SK-N-SH (cell line): Measurements from ENCODE around the gene JAG2. TPM values are rescaled to one million over a fixed set of nuclear protein-coding genes. Genes with fewer than 3 reads are reported as not detected.

ENCODE experiments used
- CTCF ChIA-PET: fragments of 300-600, 350-600 bp; formaldehyde crosslinking; extraction: SDS; loops from one replicate; lab custom pipeline; 2021; lab: Yijun Ruan, JAX
- POLR2A ChIA-PET: fragments of 350-600 bp; sonication (Branson Sonifier 250); formaldehyde crosslinking; extraction: SDS; loops from one replicate; lab custom pipeline; 2020; ENCODE audit warnings: antibody characterized with exemption, inconsistent platforms; lab: Yijun Ruan, JAX
- DNase-seq: peaks from one replicate; pipeline ENCODE4 v3.0.0; 2012
- H2AFZ ChIP-seq: fragments of 200-600 bp; sonication (generic); 2 replicates; pipeline ENCODE4 v1.8.1; 2016; ENCODE audit warnings: antibody characterized with exemption, mild to moderate bottlenecking, low read depth
- H3F3A ChIP-seq: fragments of 200-600 bp; sonication (generic); replicated peaks from 2 replicates; pipeline ENCODE3; 2016; ENCODE audit warnings: antibody characterized with exemption, mild to moderate bottlenecking; ENCODE audit not compliant: insufficient read depth
- H3K27ac ChIP-seq, 2 experiments: fragments of 200-500 bp in 1 of 2; fragments of 200-600 bp in 1 of 2; sonication (Bioruptor generic) in 1 of 2; sonication (generic), shearing (Covaris generic) in 1 of 2; 2 replicates each; pipeline versions ENCODE4 v1.5.1 to v1.6.1; 2014 to 2016; ENCODE audit warnings: low read depth in 2 of 2, inconsistent platforms in 1 of 2, low read length in 1 of 2, mild to moderate bottlenecking in 1 of 2, mixed read lengths in 1 of 2
- H3K27me3 ChIP-seq: fragments of 200-600 bp; sonication (generic), shearing (Covaris generic); 2 replicates; pipeline ENCODE4 v1.6.1; 2016; ENCODE audit warnings: mixed run types; ENCODE audit not compliant: insufficient read depth
- H3K36me3 ChIP-seq, 2 experiments: fragments of 200-500 bp in 1 of 2; fragments of 200-600 bp in 1 of 2; sonication (Bioruptor generic) in 1 of 2; sonication (generic) in 1 of 2; replicated peaks in 1 of 2; 2 replicates each; pipeline versions ENCODE3 to v1.5.1; 2014 to 2016; ENCODE audit warnings: low read length in 1 of 2, mild to moderate bottlenecking in 1 of 2; ENCODE audit not compliant: insufficient read depth in 2 of 2, control insufficient read depth in 1 of 2
- H3K4me1 ChIP-seq, 2 experiments: fragments of 200-500 bp in 1 of 2; fragments of 200-600 bp in 1 of 2; sonication (Bioruptor generic) in 1 of 2; sonication (generic), shearing (Covaris generic) in 1 of 2; 2 replicates each; pipeline versions ENCODE4 v1.5.1 to v1.6.1; 2014 to 2016; ENCODE audit warnings: low read depth in 1 of 2, low read length in 1 of 2, mixed run types in 1 of 2; ENCODE audit not compliant: insufficient read depth in 2 of 2, control insufficient read depth in 1 of 2
- H3K4me2 ChIP-seq: fragments of 200-600 bp; sonication (generic), shearing (Covaris generic); 2 replicates; pipeline ENCODE4 v1.6.1; 2017; ENCODE audit warnings: mixed run types
- H3K4me3 ChIP-seq, 2 experiments: fragments of 200-500 bp in 1 of 2; fragments of 200-600 bp in 1 of 2; sonication (Bioruptor generic) in 1 of 2; sonication (generic), shearing (Covaris generic) in 1 of 2; 2 replicates each; pipeline versions ENCODE4 v1.5.1 to v1.8.1; 2014 to 2016; ENCODE audit warnings: low read depth in 2 of 2, inconsistent platforms in 1 of 2, low read length in 1 of 2, mild to moderate bottlenecking in 1 of 2, mixed read lengths in 1 of 2, moderate library complexity in 1 of 2
- H3K79me2 ChIP-seq: fragments of 200-600 bp; sonication (generic); 2 replicates; pipeline ENCODE4 v1.8.1; 2017; ENCODE audit warnings: mild to moderate bottlenecking; ENCODE audit not compliant: insufficient read depth
- H3K9ac ChIP-seq: fragments of 200-600 bp; sonication (generic); 2 replicates; pipeline ENCODE4 v1.6.1; 2017; ENCODE audit warnings: mixed run types
- H3K9me2 ChIP-seq: fragments of 200-600 bp; sonication (generic); 2 replicates; pipeline ENCODE4 v1.6.1; 2017; ENCODE audit warnings: mixed run types
- H3K9me3 ChIP-seq: fragments of 200-600 bp; sonication (generic); 2 replicates; pipeline ENCODE4 v1.6.1; 2017; ENCODE audit warnings: mixed run types, mild to moderate bottlenecking, moderate library complexity
- H4K20me1 ChIP-seq: fragments of 200-600 bp; sonication (generic); 2 replicates; pipeline ENCODE4 v1.6.1; 2017; ENCODE audit warnings: mild to moderate bottlenecking, mixed run types; ENCODE audit not compliant: insufficient read depth
- CTCF ChIP-seq: fragments of 200-600 bp; sonication (generic); IDR thresholded peaks from 2 replicates; pipeline ENCODE4 v1.6.1; 2017; ENCODE audit warnings: antibody characterized with exemption, mild to moderate bottlenecking, moderate library complexity
- EP300 ChIP-seq, 2 experiments: IDR thresholded peaks; 2 replicates each; pipeline versions ENCODE4 v1.4.0 to v1.6.1; 2012; ENCODE audit warnings: borderline replicate concordance in 1 of 2, low read depth in 1 of 2, low read length in 1 of 2
- FOSL2 ChIP-seq: IDR thresholded peaks from 2 replicates; pipeline ENCODE4 v1.4.0; 2012; ENCODE audit warnings: low read depth, mild to moderate bottlenecking, moderate library complexity, borderline replicate concordance
- GABPA ChIP-seq: IDR thresholded peaks from 2 replicates; pipeline ENCODE4 v1.4.0; 2012; ENCODE audit warnings: low read depth, mild to moderate bottlenecking
- JUND ChIP-seq: IDR thresholded peaks from 2 replicates; pipeline ENCODE4 v1.4.0; 2012
- MEF2A ChIP-seq: IDR thresholded peaks from 2 replicates; pipeline ENCODE4 v1.4.0; 2012; ENCODE audit warnings: low read depth, borderline replicate concordance
- NFIC ChIP-seq: IDR thresholded peaks from 2 replicates; pipeline ENCODE4 v1.4.0; 2012; ENCODE audit warnings: borderline replicate concordance
- NRF1 ChIP-seq: IDR thresholded peaks from 2 replicates; pipeline ENCODE4 v1.6.1; 2012; ENCODE audit warnings: low read depth, mild to moderate bottlenecking, low read length
- POLR2AphosphoS5 ChIP-seq: IDR thresholded peaks from 2 replicates; pipeline ENCODE4 v1.6.1; 2012; ENCODE audit warnings: low read depth, low read length
- RAD21 ChIP-seq: IDR thresholded peaks from 2 replicates; pipeline ENCODE4 v1.6.1; 2012; ENCODE audit warnings: mild to moderate bottlenecking, low read length
- RCOR1 ChIP-seq: fragments of 150-350 bp; IDR thresholded peaks from 2 replicates; pipeline ENCODE4 v1.6.1; 2017; ENCODE audit warnings: antibody characterized with exemption, low read length
- REST ChIP-seq: IDR thresholded peaks from 2 replicates; pipeline ENCODE4 v1.6.1; 2012; ENCODE audit warnings: mild to moderate bottlenecking, low read depth, low read length, moderate library complexity
- TAF1 ChIP-seq: IDR thresholded peaks from 2 replicates; pipeline ENCODE4 v1.6.1; 2012; ENCODE audit warnings: low read depth, mild to moderate bottlenecking, low read length, moderate library complexity, borderline replicate concordance
- TEAD4 ChIP-seq: IDR thresholded peaks from 2 replicates; pipeline ENCODE4 v1.4.0; 2012; ENCODE audit warnings: mild to moderate bottlenecking, borderline replicate concordance; ENCODE audit not compliant: insufficient read depth
- WGBS: methylation state at CpG from one replicate; pipeline ENCODE4 v1.1.6; 2017; ENCODE audit warnings: low lambda C conversion rate; 5-methylcytosine and 5-hydroxymethylcytosine counted together
- polyA plus RNA-seq, 3 experiments: library from polyadenylated mRNA; depleted of rRNA; stranded (reverse); fragments of >200 nt; gene quantifications; 2 replicates each; pipeline ENCODE4 v1.2.3, GENCODE V29; 2012
- TF ChIP-seq, protein P1 (sequence below): fragments of 150-350 bp; IDR thresholded peaks from 2 replicates; pipeline ENCODE4 v1.6.1; 2017; ENCODE audit warnings: antibody characterized with exemption, low read length, low read depth, borderline replicate concordance

The JAG2 gene
- polyA plus RNA-seq, 1 of the 3 experiments (the other 2 are of a cell fraction): 1.7 TPM

- TF ChIP-seq REST: no peak
- no peak for TF ChIP-seq TAF1
- no peak for TF ChIP-seq RAD21
- no peak for TF ChIP-seq CTCF
Measured at GRCh38 chr14:105128059-105128458, 40.5 kb downstream of the JAG2 start (continued).

DNA sequence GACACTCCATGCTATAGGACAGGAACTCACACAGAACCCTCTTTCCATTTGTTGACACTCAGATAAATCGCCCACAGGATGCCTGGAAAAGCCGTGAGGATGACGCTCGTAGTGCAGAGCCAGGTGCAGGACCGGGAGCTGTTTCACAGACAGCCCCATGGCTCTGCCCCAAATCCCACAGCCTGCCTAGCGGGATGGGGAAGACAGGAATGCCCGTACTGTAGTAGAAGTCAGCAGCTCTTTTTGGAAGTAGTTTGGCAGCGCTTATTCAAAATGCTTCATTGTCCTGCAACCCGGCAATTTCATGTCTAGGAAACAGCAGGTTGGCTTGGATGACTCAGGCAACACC is 41.6 kb downstream of the JAG2 start:
- H3K4me2 ChIP-seq: no peak overlapping the region
- peaks cover 36% of the 10 kb centered on the region for H3K27me3 ChIP-seq
- H4K20me1 ChIP-seq: no peaks in the 10 kb centered on the region
- peaks cover 5% of the 10 kb centered on the region; the same call in 1 of the 2 replicates for H3K9me3 ChIP-seq
- H3K79me2 ChIP-seq: no peaks in the 10 kb centered on the region
- H3K4me1 ChIP-seq: no peaks in the 10 kb centered on the region
- H3F3A ChIP-seq: no peaks in the 10 kb centered on the region
- H3K9ac ChIP-seq: no peak overlapping the region
- H2AFZ ChIP-seq: no peak overlapping the region
- 59% methylated on average over 9 of the region's 9 CpGs for WGBS
- no peak overlapping the region for H3K27ac ChIP-seq
- no peak overlapping the region for H3K4me3 ChIP-seq
- DNase-seq: no peak
- TF ChIP-seq POLR2AphosphoS5: no peak
- TF ChIP-seq RCOR1: no peak
- no peak for TF ChIP-seq REST
- TF ChIP-seq, protein P1, sequence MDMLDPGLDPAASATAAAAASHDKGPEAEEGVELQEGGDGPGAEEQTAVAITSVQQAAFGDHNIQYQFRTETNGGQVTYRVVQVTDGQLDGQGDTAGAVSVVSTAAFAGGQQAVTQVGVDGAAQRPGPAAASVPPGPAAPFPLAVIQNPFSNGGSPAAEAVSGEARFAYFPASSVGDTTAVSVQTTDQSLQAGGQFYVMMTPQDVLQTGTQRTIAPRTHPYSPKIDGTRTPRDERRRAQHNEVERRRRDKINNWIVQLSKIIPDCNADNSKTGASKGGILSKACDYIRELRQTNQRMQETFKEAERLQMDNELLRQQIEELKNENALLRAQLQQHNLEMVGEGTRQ: no peak
- TF ChIP-seq FOSL2: no peak
- no peak for TF ChIP-seq NFIC
- no peak for TF ChIP-seq JUND
- no peak for TF ChIP-seq NRF1
- no peak for TF ChIP-seq TEAD4
- no peak for TF ChIP-seq EP300 (IDR thresholded peaks at IDR 0.05; ENCODE audit: borderline replicate concordance in 1 of 2, low read depth in 1 of 2, low read length in 1 of 2)
- TF ChIP-seq MEF2A: no peak
- no peak for TF ChIP-seq GABPA
- no peaks in the 10 kb centered on the region for H3K36me3 ChIP-seq
- H3K9me2 ChIP-seq: no peaks in the 10 kb centered on the region
- ChIA-PET CTCF (interaction anchor here (0.7 kb wide), 1 partner anchor 20 kb away, joined by 3 read pairs; no protein-coding TSS in a partner anchor), POLR2A (no interaction called here)
